ENCODE results near the gene SKOR1. TPM values are rescaled to one million over a fixed set of nuclear protein-coding genes. Genes with fewer than 3 reads are reported as not detected.
A peak's percentile ranks its signal among the peaks of the same experiment; 100 is the strongest.

SKOR1 gene
- total and polyA plus RNA-seq, 2 of the 13 experiments (the other 11 are each of a cell fraction or from before 2014, with no cell fraction given): 0.09 to 0.11 TPM

GRCh38 chr15:67843571-67844387 is 18.5 kb downstream of the SKOR1 start (continued):
- TF ChIP-seq GATAD2A (CRISPR knock-in tag; IDR thresholded peaks at IDR 0.05): peak; percentile 70; the same call in 1 of the 2 replicates
- TF ChIP-seq IKZF5 (CRISPR knock-in tag; IDR thresholded peaks at IDR 0.05): peak; percentile 68; the same call in 1 of the 2 replicates
- TF ChIP-seq SIX4 (CRISPR knock-in tag; IDR thresholded peaks at IDR 0.05): no peak
- TF ChIP-seq ZNF263 (CRISPR knock-in tag; IDR thresholded peaks at IDR 0.05): peak; percentile 89
- 0 out of 2 replicates have a peak, but pooled peaks have one; percentile 46 for TF ChIP-seq NR2F2 (IDR thresholded peaks at IDR 0.05; ENCODE audit: borderline replicate concordance, low read depth)
- 0 out of 2 replicates have a peak, but pooled peaks have one; percentile 21 for TF ChIP-seq SOX13 (IDR thresholded peaks at IDR 0.05)
- TF ChIP-seq SOX13 (CRISPR knock-in tag; conservative IDR thresholded peaks at IDR 0.05 in 1 of 2, IDR thresholded peaks at IDR 0.05 in 1 of 2): peak in 1 of 2 experiments; percentile 93; a peak in 2 of 4 replicates
- TF ChIP-seq ZNF264 (CRISPR knock-in tag; IDR thresholded peaks at IDR 0.05): no peak
- TF ChIP-seq ZSCAN29 (CRISPR knock-in tag; conservative IDR thresholded peaks at IDR 0.05): 0 out of 2 replicates have a peak, but pooled peaks have one; percentile 57
- TF ChIP-seq KDM3A (CRISPR knock-in tag; IDR thresholded peaks at IDR 0.05; ENCODE audit: low read depth): no peak
- TF ChIP-seq SRF (IDR thresholded peaks at IDR 0.05; ENCODE audit: low read depth, low read length): no peak
- no peak for TF ChIP-seq NFYC (CRISPR knock-in tag; IDR thresholded peaks at IDR 0.05)
- no peak for TF ChIP-seq RAD51 (IDR thresholded peaks at IDR 0.05; ENCODE audit: borderline replicate concordance)
- peak; percentile 72; the same call in 1 of the 2 replicates for TF ChIP-seq THRA (CRISPR knock-in tag; IDR thresholded peaks at IDR 0.05; ENCODE audit: borderline replicate concordance)
- no peak for TF ChIP-seq TCF7 (IDR thresholded peaks at IDR 0.05; ENCODE audit: low read depth)
- peak; percentile 32; the same call in 1 of the 2 replicates for TF ChIP-seq ZKSCAN5 (CRISPR knock-in tag; IDR thresholded peaks at IDR 0.05)
- TF ChIP-seq NCOR1 (IDR thresholded peaks at IDR 0.05; ENCODE audit: borderline replicate concordance, low read length): no peak; the same call in 1 of the 2 replicates
- no peak for TF ChIP-seq ZNF558 (CRISPR knock-in tag; IDR thresholded peaks at IDR 0.05; ENCODE audit: borderline replicate concordance)
- TF ChIP-seq ZBTB26 (CRISPR knock-in tag; IDR thresholded peaks at IDR 0.05; ENCODE audit: borderline replicate concordance): no peak
- peak; percentile 74; the same call in 1 of the 2 replicates for TF ChIP-seq FOXK1 (CRISPR knock-in tag; IDR thresholded peaks at IDR 0.05; ENCODE audit: borderline replicate concordance, low read depth)
- peak; percentile 38; the same call in 1 of the 2 replicates for TF ChIP-seq PHF21A (CRISPR knock-in tag; IDR thresholded peaks at IDR 0.05)
- TF ChIP-seq ZC3H13 (CRISPR knock-in tag; IDR thresholded peaks at IDR 0.05): no peak
- peak; percentile 70 for TF ChIP-seq PITX1 (CRISPR knock-in tag; IDR thresholded peaks at IDR 0.05)
- TF ChIP-seq ZBTB39 (CRISPR knock-in tag; IDR thresholded peaks at IDR 0.05): no peak
- TF ChIP-seq TEAD2 (CRISPR knock-in tag; IDR thresholded peaks at IDR 0.05): no peak
- peak; percentile 50; the same call in 1 of the 2 replicates for TF ChIP-seq TGIF2 (CRISPR knock-in tag; IDR thresholded peaks at IDR 0.05)

Data from HepG2 (cell line).